ENCODE data around the gene RHBDD1.

RHBDD1 gene

GRCh38 chr2:226969417-226970080, 133.7 kb downstream of the RHBDD1 start:
- DNase-seq (ENCODE audit: low read depth) = peak; percentile 80
- no peak overlapping the region for H3K4me3 ChIP-seq (ENCODE audit: control insufficient read depth, low read depth, low read length)

DNA sequence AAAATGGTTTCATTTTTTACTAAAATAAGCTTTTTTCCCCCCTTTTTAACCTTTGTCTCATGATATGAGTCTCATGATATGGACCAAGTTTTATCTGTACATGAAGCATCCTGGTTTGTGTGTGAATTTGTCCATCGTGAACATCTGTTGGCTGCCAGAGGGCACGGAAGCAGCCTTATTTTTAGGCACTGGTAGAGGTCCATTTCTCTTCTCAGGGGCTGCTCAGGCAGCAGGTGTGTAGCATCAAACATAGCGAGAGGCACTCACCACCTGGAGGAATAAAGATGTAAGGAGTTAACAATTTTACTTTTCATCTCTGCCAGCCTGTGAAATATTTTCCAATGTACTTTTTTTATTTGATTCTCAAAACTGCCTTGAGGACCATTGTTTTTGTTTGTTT, 134.5 kb downstream of the RHBDD1 start:
- no peak for TF ChIP-seq CTCF (conservative IDR thresholded peaks at IDR 0.05; ENCODE audit: control insufficient read depth, insufficient read depth, low read depth, low read length)
- DNase-seq (ENCODE audit: low read depth) = no peak
- H3K4me3 ChIP-seq (ENCODE audit: control insufficient read depth, low read depth, low read length) = no peak overlapping the region

More at GRCh38 chr2:226969417-226970080, 133.7 kb downstream of the RHBDD1 start:
- TF ChIP-seq CTCF (conservative IDR thresholded peaks at IDR 0.05; ENCODE audit: control insufficient read depth, insufficient read depth, low read depth, low read length) = no peak

DNA sequence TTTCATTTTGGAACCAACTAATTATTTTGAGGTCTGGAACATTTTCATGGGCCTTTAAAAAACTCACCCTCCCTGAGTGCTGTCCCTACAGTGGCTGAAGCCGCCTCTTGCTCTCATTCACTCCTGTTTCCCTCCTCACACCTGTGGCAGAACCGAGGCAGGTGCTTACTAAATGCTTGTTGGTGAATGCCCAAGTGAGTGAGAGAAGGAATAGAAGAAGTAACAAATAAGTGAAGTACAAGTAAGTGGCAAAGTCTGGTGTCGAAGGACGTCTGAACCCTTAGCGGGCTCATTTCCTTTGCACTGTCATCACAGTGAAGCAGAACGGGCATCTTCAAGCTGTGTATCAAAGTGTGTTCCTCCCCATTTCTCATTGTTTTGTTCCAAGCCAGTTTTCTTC, 135.2 kb downstream of the RHBDD1 start:
- TF ChIP-seq CTCF (conservative IDR thresholded peaks at IDR 0.05; ENCODE audit: control insufficient read depth, insufficient read depth, low read depth, low read length) = no peak
- DNase-seq (ENCODE audit: low read depth) = no peak
- H3K4me3 ChIP-seq (ENCODE audit: control insufficient read depth, low read depth, low read length) = no peak overlapping the region

GRCh38 chr2:226971770-226972169, 135.9 kb downstream of the RHBDD1 start:
- DNase-seq (ENCODE audit: low read depth) = no peak
- no peak for TF ChIP-seq CTCF (conservative IDR thresholded peaks at IDR 0.05; ENCODE audit: control insufficient read depth, insufficient read depth, low read depth, low read length)
- H3K4me3 ChIP-seq (ENCODE audit: control insufficient read depth, low read depth, low read length) = no peak overlapping the region

DNA sequence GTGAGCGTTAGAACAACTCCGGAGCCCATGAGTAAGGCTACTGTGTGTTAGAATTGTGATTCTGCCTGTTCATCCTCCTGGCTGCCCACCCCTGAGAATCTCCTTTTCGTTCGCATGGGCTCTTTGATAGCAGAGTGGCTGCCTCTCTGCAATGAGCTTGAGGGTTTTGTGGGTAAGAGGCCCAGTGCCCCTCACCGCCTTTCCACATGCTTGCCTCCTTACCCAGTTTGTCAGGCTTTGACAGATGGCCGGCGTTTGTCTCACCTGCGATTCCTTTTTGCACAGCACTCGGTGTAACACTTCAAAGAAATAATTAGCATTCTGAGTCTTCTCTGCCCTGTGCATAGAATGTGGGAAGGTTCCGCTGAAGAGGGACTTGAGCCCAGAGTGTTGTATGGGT, 138.0 kb downstream of the RHBDD1 start:
- DNase-seq (ENCODE audit: low read depth) = no peak
- no peak overlapping the region for H3K4me3 ChIP-seq (ENCODE audit: control insufficient read depth, low read depth, low read length)
- no peak for TF ChIP-seq CTCF (conservative IDR thresholded peaks at IDR 0.05; ENCODE audit: control insufficient read depth, insufficient read depth, low read depth, low read length)

DNA sequence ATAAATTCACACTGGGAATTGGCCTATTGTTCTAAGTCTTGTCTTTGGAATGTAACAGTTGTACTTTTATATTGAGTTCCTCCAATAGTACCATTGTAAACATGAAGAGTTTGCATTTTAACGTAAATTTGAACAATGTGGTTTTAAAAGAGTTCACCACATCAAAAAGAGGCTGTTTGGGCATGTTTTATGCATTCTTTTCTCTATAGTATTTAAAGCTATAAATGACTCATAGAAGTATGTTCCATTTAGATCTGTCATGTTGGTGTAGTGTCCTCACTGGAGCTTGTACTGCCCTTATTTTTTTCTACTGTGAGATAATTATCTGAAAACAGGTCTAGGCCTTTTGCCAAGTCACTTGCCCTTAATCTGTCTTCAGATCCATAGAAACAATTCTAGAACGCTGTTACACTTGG, 141.9 kb downstream of the RHBDD1 start:
- H3K4me3 ChIP-seq (ENCODE audit: control insufficient read depth, low read depth, low read length) = no peak overlapping the region
- TF ChIP-seq CTCF (conservative IDR thresholded peaks at IDR 0.05; ENCODE audit: control insufficient read depth, insufficient read depth, low read depth, low read length) = no peak
- DNase-seq (ENCODE audit: low read depth) = peak; percentile 77

DNA sequence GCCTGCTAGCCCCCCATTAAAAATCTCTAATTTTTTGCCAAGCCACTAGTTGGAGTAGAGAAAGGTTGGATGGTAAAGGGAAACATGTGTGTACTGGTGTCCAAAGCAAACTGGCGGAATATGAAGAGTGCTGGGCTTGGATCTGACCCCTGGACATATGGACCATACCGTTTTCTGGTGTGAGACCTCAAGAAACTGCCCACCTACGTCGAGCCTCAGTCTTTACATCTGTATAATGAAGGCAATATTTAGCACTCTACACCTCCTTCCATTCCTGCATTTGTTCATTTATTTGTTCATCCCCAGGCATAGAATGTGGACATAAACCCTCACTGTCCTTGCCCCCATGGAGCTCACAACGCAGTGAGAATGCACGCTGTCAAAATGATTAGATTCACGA, 142.4 kb downstream of the RHBDD1 start:
- no peak overlapping the region for H3K4me3 ChIP-seq (ENCODE audit: control insufficient read depth, low read depth, low read length)
- DNase-seq (ENCODE audit: low read depth) = no peak
- TF ChIP-seq CTCF (conservative IDR thresholded peaks at IDR 0.05; ENCODE audit: control insufficient read depth, insufficient read depth, low read depth, low read length) = no peak
